HEK293 (cell line): Measurements from ENCODE around the gene AGRN.

Experiments used
- CTCF ChIA-PET: fragments of 350-600 bp; formaldehyde crosslinking; extraction: SDS; loops from one replicate; lab custom pipeline; 2021; ENCODE audit warnings: antibody characterized with exemption; lab: Yijun Ruan, JAX
- POLR2A ChIA-PET: fragments of 300-600 bp; formaldehyde crosslinking; extraction: SDS; loops from one replicate; lab custom pipeline; 2020; ENCODE audit warnings: antibody characterized with exemption, inconsistent platforms; lab: Yijun Ruan, JAX
- H3K27ac ChIP-seq: fragments of 200-500 bp; sonication (Bioruptor generic); 2 replicates; pipeline ENCODE4 v1.5.1; 2014; ENCODE audit warnings: low read depth, low read length, control low read depth, inconsistent platforms; ENCODE audit errors: extremely low read depth
- H3K36me3 ChIP-seq, 2 experiments: fragments of 200-500 bp in 1 of 2; sonication (Bioruptor generic) in 1 of 2; 1 replicate in 1 of 2; 2 replicates in 1 of 2; pipeline ENCODE4 v1.5.1; 2014 to 2017; ENCODE audit warnings: inconsistent platforms in 2 of 2, low read length in 2 of 2; ENCODE audit not compliant: control insufficient read depth in 2 of 2, insufficient read depth in 1 of 2
- H3K4me1 ChIP-seq: fragments of 200-500 bp; sonication (Bioruptor generic); 2 replicates; pipeline ENCODE4 v1.5.1; 2014; ENCODE audit warnings: mild to moderate bottlenecking, low read length, inconsistent platforms; ENCODE audit not compliant: control insufficient read depth, insufficient read depth
- H3K4me3 ChIP-seq: 2 replicates; pipeline ENCODE4 v1.5.1; 2011; ENCODE audit warnings: low read depth, mild to moderate bottlenecking, control low read depth, low read length, moderate library complexity
- H3K9me3 ChIP-seq: fragments of 200-500 bp; sonication (Bioruptor generic); 2 replicates; pipeline ENCODE4 v1.5.1; 2014; ENCODE audit warnings: low read depth, low read length, inconsistent platforms; ENCODE audit not compliant: control insufficient read depth, insufficient read depth
- ATF2 ChIP-seq: fragments of 450-650 bp; formaldehyde crosslinking; IDR thresholded peaks from 2 replicates; pipeline ENCODE4 v1.5.1; 2016; ENCODE audit warnings: missing biosample characterization, missing genetic modification characterization, low read depth
- GLI2 ChIP-seq: fragments of 450-650 bp; formaldehyde crosslinking; IDR thresholded peaks from 2 replicates; pipeline ENCODE4; 2017; ENCODE audit warnings: missing biosample characterization, missing genetic modification characterization, low read depth, borderline replicate concordance
- GLIS1 ChIP-seq: fragments of 450-650 bp; formaldehyde crosslinking; IDR thresholded peaks from 2 replicates; pipeline ENCODE4 v1.5.1; 2016; ENCODE audit warnings: missing biosample characterization, missing genetic modification characterization
- GLIS2 ChIP-seq: fragments of 450-650 bp; formaldehyde crosslinking; IDR thresholded peaks from 2 replicates; pipeline ENCODE4 v1.5.1; 2016; ENCODE audit warnings: missing biosample characterization, missing genetic modification characterization
- SCRT1 ChIP-seq: fragments of 450-650 bp; formaldehyde crosslinking; IDR thresholded peaks from 2 replicates; pipeline ENCODE4 v1.5.1; 2016; ENCODE audit warnings: missing biosample characterization, missing genetic modification characterization, borderline replicate concordance
- TCF7L2 ChIP-seq: IDR thresholded peaks from 2 replicates; pipeline ENCODE4 v1.6.1; 2011; ENCODE audit warnings: low read depth, mild to moderate bottlenecking, inconsistent platforms, low read length, moderate library complexity, borderline replicate concordance
- ZBTB1 ChIP-seq: fragments of 450-650 bp; formaldehyde crosslinking; IDR thresholded peaks from 2 replicates; pipeline ENCODE4 v1.5.1; 2016; ENCODE audit warnings: missing biosample characterization, missing genetic modification characterization
- ZFP37 ChIP-seq: fragments of 450-650 bp; formaldehyde crosslinking; IDR thresholded peaks from 2 replicates; pipeline ENCODE4 v1.5.1; 2016; ENCODE audit warnings: missing biosample characterization, missing genetic modification characterization
- ZNF133 ChIP-seq: fragments of 450-650 bp; formaldehyde crosslinking; IDR thresholded peaks from 2 replicates; pipeline ENCODE4 v1.5.1; 2016; ENCODE audit warnings: missing biosample characterization, missing genetic modification characterization
- ZNF140 ChIP-seq: fragments of 450-650 bp; formaldehyde crosslinking; IDR thresholded peaks from 2 replicates; pipeline ENCODE4 v1.5.1; 2016; ENCODE audit warnings: missing biosample characterization, missing genetic modification characterization
- ZNF184 ChIP-seq: fragments of 450-650 bp; IDR thresholded peaks from 2 replicates; pipeline ENCODE4 v1.5.1; 2018; ENCODE audit warnings: missing biosample characterization, mild to moderate bottlenecking, missing genetic modification characterization
- ZNF19 ChIP-seq: fragments of 450-650 bp; formaldehyde crosslinking; IDR thresholded peaks from 2 replicates; pipeline ENCODE4; 2016; ENCODE audit warnings: missing biosample characterization, missing genetic modification characterization, low read depth
- ZNF2 ChIP-seq: fragments of 450-650 bp; formaldehyde crosslinking; IDR thresholded peaks from 2 replicates; pipeline ENCODE4 v1.5.1; 2016; ENCODE audit warnings: missing biosample characterization, missing genetic modification characterization
- ZNF239 ChIP-seq: fragments of 450-650 bp; formaldehyde crosslinking; IDR thresholded peaks from 2 replicates; pipeline ENCODE4 v1.5.1; 2016; ENCODE audit warnings: missing biosample characterization, missing genetic modification characterization
- ZNF266 ChIP-seq: fragments of 450-650 bp; formaldehyde crosslinking; IDR thresholded peaks from 2 replicates; pipeline ENCODE4 v1.5.1; 2016; ENCODE audit warnings: missing biosample characterization, missing genetic modification characterization, low read depth
- ZNF292 ChIP-seq: fragments of 450-650 bp; formaldehyde crosslinking; IDR thresholded peaks from 2 replicates; pipeline ENCODE4 v1.5.1; 2016; ENCODE audit warnings: low read depth, missing biosample characterization, missing genetic modification characterization, borderline replicate concordance
- ZNF354C ChIP-seq: fragments of 450-650 bp; formaldehyde crosslinking; IDR thresholded peaks from 2 replicates; pipeline ENCODE4 v1.5.1; 2016; ENCODE audit warnings: missing biosample characterization, missing genetic modification characterization, low read depth, borderline replicate concordance
- ZNF366 ChIP-seq: fragments of 450-650 bp; formaldehyde crosslinking; conservative IDR thresholded peaks from 2 replicates; pipeline ENCODE4 v1.5.1; 2016; ENCODE audit warnings: missing biosample characterization, missing genetic modification characterization
- ZNF394 ChIP-seq: fragments of 450-650 bp; formaldehyde crosslinking; IDR thresholded peaks from 2 replicates; pipeline ENCODE4 v1.5.1; 2016; ENCODE audit warnings: missing biosample characterization, missing genetic modification characterization, mild to moderate bottlenecking, moderate library complexity, borderline replicate concordance
- ZNF426 ChIP-seq: fragments of 450-650 bp; formaldehyde crosslinking; IDR thresholded peaks from 2 replicates; pipeline ENCODE4 v1.5.1; 2017; ENCODE audit warnings: missing biosample characterization, missing genetic modification characterization, mild to moderate bottlenecking, inconsistent platforms, moderate library complexity
- ZNF501 ChIP-seq: fragments of 450-650 bp; formaldehyde crosslinking; IDR thresholded peaks from 2 replicates; pipeline ENCODE4 v1.5.1; 2016; ENCODE audit warnings: missing biosample characterization, missing genetic modification characterization
- ZNF514 ChIP-seq: fragments of 450-650 bp; formaldehyde crosslinking; IDR thresholded peaks from 2 replicates; pipeline ENCODE4 v1.5.1; 2016; ENCODE audit warnings: missing biosample characterization, missing genetic modification characterization
- ZNF530 ChIP-seq: fragments of 450-650 bp; formaldehyde crosslinking; IDR thresholded peaks from 2 replicates; pipeline ENCODE4 v1.5.1; 2016; ENCODE audit warnings: low read depth, missing biosample characterization, missing genetic modification characterization
- ZNF560 ChIP-seq: fragments of 450-650 bp; formaldehyde crosslinking; IDR thresholded peaks from 2 replicates; pipeline ENCODE4 v1.5.1; 2017; ENCODE audit warnings: missing biosample characterization, missing genetic modification characterization, borderline replicate concordance
- ZNF664 ChIP-seq: fragments of 450-650 bp; formaldehyde crosslinking; IDR thresholded peaks from 2 replicates; pipeline ENCODE4 v1.5.1; 2016; ENCODE audit warnings: missing biosample characterization, missing genetic modification characterization
- ZSCAN23 ChIP-seq: fragments of 450-650 bp; formaldehyde crosslinking; IDR thresholded peaks from 2 replicates; pipeline ENCODE4 v1.5.1; 2016; ENCODE audit warnings: missing biosample characterization, missing genetic modification characterization
- ZXDB ChIP-seq: fragments of 450-650 bp; formaldehyde crosslinking; IDR thresholded peaks from 2 replicates; pipeline ENCODE4 v1.5.1; 2016; ENCODE audit warnings: missing biosample characterization, missing genetic modification characterization
- TF ChIP-seq, protein P1 (sequence below): fragments of 450-650 bp; formaldehyde crosslinking; conservative IDR thresholded peaks from 2 replicates; pipeline ENCODE4 v1.5.1; 2016; ENCODE audit warnings: low read depth, missing biosample characterization, missing genetic modification characterization
- TF ChIP-seq, protein P2 (sequence below): fragments of 450-650 bp; formaldehyde crosslinking; IDR thresholded peaks from 2 replicates; pipeline ENCODE4 v1.5.1; 2016; ENCODE audit warnings: missing biosample characterization, missing genetic modification characterization

AGRN gene

DNA sequence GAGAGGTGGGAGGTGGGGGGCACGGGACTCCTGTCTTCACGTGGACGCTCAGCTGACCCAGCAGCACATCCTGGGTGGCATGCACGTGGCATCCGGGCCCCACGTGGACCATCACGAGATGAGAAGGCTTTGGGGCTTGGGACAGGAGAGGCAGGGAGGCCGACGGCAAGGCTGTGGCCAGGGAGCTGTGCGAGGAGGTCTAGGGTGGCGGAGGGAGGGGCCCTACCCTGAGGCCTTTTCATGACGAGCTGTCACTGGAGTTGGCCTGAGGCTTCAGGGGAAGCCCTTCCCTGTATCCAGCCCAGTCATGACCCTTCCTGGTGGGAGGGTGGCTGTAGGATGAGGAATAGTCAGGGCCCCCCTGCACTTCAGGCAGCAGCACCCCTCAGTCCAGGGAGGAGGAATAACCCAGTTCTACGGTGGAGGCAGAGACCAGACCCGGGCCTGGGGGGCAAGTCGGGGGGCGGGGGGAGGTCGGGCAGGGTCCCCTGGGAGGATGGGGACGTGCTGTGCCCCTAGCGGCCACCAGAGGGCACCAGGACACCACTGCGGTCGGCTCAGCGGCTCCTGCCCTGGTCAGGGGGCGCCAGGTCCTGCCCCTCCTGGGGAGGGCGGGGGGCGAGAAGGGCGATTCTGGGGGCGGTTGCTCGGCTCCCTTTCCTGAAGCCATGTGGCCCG lies 36.0 kb upstream of the AGRN start (continued):
- TF ChIP-seq GLIS1 (tag by site-specific recombination) = peak; percentile 35
- peak; percentile 77 for TF ChIP-seq GLIS2 (tag by site-specific recombination)

DNA sequence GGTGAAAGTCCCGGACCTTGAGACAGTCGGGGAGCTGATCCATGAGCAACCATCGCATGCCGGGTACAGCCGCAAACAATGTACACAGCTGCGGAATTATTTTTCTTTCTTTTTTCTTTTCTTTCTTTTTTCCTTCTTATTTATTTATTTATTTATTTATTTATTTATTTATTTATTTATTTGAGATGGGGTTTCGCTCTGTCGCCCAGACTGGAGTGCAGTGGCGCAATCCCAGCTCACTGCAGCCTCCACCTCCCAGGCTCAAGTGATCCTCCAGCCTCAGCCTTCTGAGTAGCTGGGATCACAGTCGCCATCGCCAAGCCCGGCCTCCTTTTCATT lies 35.5 kb upstream of the AGRN start:
- Histone ChIP-seq H3K27ac (no peak overlapping the region), H3K4me3 (no peak overlapping the region), H3K4me1 (no peaks in the 10 kb centered on the region), H3K36me3 (no peaks in the 10 kb centered on the region), H3K9me3 (no peaks in the 10 kb centered on the region)
- CTCF ChIA-PET = interaction anchor here (0.5 to 4.0 kb wide), 29 partner anchors 8 to 385 kb away, joined by 3 to 53 read pairs (median 4); partner anchors contain the start of gene AGRN
- POLR2A ChIA-PET = interaction anchor here (0.8 to 0.9 kb wide), 2 partner anchors 8 to 307 kb away, joined by 3 read pairs; no protein-coding TSS in a partner anchor
- TF ChIP-seq ATF2 (tag by site-specific recombination) (no peak), ZNF19 (0 out of 2 replicates have a peak, but pooled peaks have one; percentile 39), ZNF501 (tag by site-specific recombination) (peak; percentile 38; the same call in 1 of the 2 replicates), ZNF394 (tag by site-specific recombination) (peak; percentile 93), ZNF354C (tag by site-specific recombination) (peak; percentile 84; the same call in 1 of the 2 replicates), ZSCAN23 (peak; percentile 26; the same call in 1 of the 2 replicates), ZNF239 (tag by site-specific recombination) (no peak), ZNF560 (tag by site-specific recombination) (peak; percentile 51; the same call in 1 of the 2 replicates), ZNF133 (no peak), TCF7L2 (no peak), GLIS2 (tag by site-specific recombination) (peak; percentile 2; the same call in 1 of the 2 replicates), ZNF366 (tag by site-specific recombination) (0 out of 2 replicates have a peak, but pooled peaks have one; percentile 28), ZNF664 (tag by site-specific recombination) (peak; percentile 78; the same call in 1 of the 2 replicates), ZXDB (tag by site-specific recombination) (peak; percentile 57; the same call in 1 of the 2 replicates), ZNF426 (tag by site-specific recombination) (peak; percentile 87), ZNF514 (no peak), ZFP37 (tag by site-specific recombination) (0 out of 2 replicates have a peak, but pooled peaks have one; percentile 47), ZNF266 (peak; percentile 86), GLI2 (tag by site-specific recombination) (peak; percentile 72; the same call in 1 of the 2 replicates), ZBTB1 (tag by site-specific recombination) (no peak), SCRT1 (tag by site-specific recombination) (no peak), ZNF184 (tag by site-specific recombination) (no peak), ZNF292 (tag by site-specific recombination) (peak; percentile 65; the same call in 1 of the 2 replicates), ZNF530 (0 out of 2 replicates have a peak, but pooled peaks have one; percentile 46), ZNF2 (tag by site-specific recombination) (no peak), ZNF140 (tag by site-specific recombination) (peak; percentile 88)
- TF ChIP-seq, protein P1, sequence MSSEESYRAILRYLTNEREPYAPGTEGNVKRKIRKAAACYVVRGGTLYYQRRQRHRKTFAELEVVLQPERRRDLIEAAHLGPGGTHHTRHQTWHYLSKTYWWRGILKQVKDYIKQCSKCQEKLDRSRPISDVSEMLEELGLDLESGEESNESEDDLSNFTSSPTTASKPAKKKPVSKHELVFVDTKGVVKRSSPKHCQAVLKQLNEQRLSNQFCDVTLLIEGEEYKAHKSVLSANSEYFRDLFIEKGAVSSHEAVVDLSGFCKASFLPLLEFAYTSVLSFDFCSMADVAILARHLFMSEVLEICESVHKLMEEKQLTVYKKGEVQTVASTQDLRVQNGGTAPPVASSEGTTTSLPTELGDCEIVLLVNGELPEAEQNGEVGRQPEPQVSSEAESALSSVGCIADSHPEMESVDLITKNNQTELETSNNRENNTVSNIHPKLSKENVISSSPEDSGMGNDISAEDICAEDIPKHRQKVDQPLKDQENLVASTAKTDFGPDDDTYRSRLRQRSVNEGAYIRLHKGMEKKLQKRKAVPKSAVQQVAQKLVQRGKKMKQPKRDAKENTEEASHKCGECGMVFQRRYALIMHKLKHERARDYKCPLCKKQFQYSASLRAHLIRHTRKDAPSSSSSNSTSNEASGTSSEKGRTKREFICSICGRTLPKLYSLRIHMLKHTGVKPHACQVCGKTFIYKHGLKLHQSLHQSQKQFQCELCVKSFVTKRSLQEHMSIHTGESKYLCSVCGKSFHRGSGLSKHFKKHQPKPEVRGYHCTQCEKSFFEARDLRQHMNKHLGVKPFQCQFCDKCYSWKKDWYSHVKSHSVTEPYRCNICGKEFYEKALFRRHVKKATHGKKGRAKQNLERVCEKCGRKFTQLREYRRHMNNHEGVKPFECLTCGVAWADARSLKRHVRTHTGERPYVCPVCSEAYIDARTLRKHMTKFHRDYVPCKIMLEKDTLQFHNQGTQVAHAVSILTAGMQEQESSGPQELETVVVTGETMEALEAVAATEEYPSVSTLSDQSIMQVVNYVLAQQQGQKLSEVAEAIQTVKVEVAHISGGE (tag by site-specific recombination) = peak; percentile 79
- TF ChIP-seq, protein P2, sequence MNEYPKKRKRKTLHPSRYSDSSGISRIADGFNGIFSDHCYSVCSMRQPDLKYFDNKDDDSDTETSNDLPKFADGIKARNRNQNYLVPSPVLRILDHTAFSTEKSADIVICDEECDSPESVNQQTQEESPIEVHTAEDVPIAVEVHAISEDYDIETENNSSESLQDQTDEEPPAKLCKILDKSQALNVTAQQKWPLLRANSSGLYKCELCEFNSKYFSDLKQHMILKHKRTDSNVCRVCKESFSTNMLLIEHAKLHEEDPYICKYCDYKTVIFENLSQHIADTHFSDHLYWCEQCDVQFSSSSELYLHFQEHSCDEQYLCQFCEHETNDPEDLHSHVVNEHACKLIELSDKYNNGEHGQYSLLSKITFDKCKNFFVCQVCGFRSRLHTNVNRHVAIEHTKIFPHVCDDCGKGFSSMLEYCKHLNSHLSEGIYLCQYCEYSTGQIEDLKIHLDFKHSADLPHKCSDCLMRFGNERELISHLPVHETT (tag by site-specific recombination) = 0 out of 2 replicates have a peak, but pooled peaks have one; percentile 35
